HepG2 (cell line): ENCODE data around the gene WNT16. TPM values are rescaled to one million over a fixed set of nuclear protein-coding genes. Genes with fewer than 3 reads are reported as not detected.

Source experiments
- ATAC-seq: fragments of 200-7000 bp; cut with Tn5 transposase; 3 replicates; pipeline ENCODE4 v1.9.1; 2020; ENCODE audit warnings: mild to moderate bottlenecking, moderate library complexity
- BruUV-seq: library from RNA; stranded (reverse); fragments of 400-500 nt; replicated peaks from 2 replicates; lab custom pipeline; 2021; lab: Mats Ljungman, UMichigan
- CTCF ChIA-PET: fragments of 300-600 bp; formaldehyde crosslinking; extraction: SDS; loops from one replicate; lab custom pipeline; 2021; ENCODE audit warnings: low total read pairs, inconsistent platforms, low intra/inter-chr PET ratio; lab: Yijun Ruan, JAX
- POLR2A ChIA-PET: fragments of 350-600 bp; sonication (Branson Sonifier 250); formaldehyde crosslinking; loops from one replicate; lab custom pipeline; 2020; ENCODE audit warnings: antibody characterized with exemption, inconsistent platforms; lab: Yijun Ruan, JAX
- DNase-seq: peaks from one replicate; pipeline ENCODE4 v3.0.0-alpha.2; 2015; ENCODE audit warnings: low spot score
- FAIRE-seq: peaks from 3 replicates; lab custom pipeline; 2011; peaks lifted over from hg19 to GRCh38; lab: Jason Lieb, UNC
- H2AFZ ChIP-seq: one replicate; pipeline ENCODE4 v1.6.1; 2011; ENCODE audit warnings: low read length, inconsistent platforms
- H3K27ac ChIP-seq: fragments of 300-600 bp; 3 replicates; pipeline ENCODE4 v1.8.0; 2011; ENCODE audit warnings: mixed run types, mild to moderate bottlenecking, mixed read lengths, low read length, inconsistent platforms; ENCODE audit not compliant: insufficient read depth; ENCODE audit errors: extremely low read length
- H3K27me3 ChIP-seq, 2 experiments: fragments of 200-600 bp in 1 of 2; 2 replicates in 1 of 2; 3 replicates in 1 of 2; pipeline versions ENCODE4 v1.6.0 to v1.8.0; 2011; ENCODE audit warnings: low read length in 2 of 2, mild to moderate bottlenecking in 2 of 2, moderate library complexity in 2 of 2, inconsistent platforms in 1 of 2; ENCODE audit not compliant: insufficient read depth in 2 of 2, control insufficient read depth in 1 of 2
- H3K36me3 ChIP-seq, 2 experiments: fragments of 200-600 bp in 1 of 2; replicated peaks in 1 of 2; 2 replicates in 1 of 2; 3 replicates in 1 of 2; pipeline versions ENCODE4 v1.5.1 to v1.8.0; 2011; ENCODE audit warnings: low read length in 2 of 2, inconsistent platforms in 1 of 2; ENCODE audit not compliant: insufficient read depth in 2 of 2, control insufficient read depth in 1 of 2
- H3K4me1 ChIP-seq: 2 replicates; pipeline ENCODE4 v1.5.1; 2012; ENCODE audit warnings: low read length, inconsistent platforms; ENCODE audit not compliant: insufficient read depth
- H3K4me2 ChIP-seq: 2 replicates; pipeline ENCODE4 v1.6.0; 2011; ENCODE audit warnings: low read depth, low read length, inconsistent platforms
- H3K4me3 ChIP-seq, 3 experiments: fragments of 200-600 bp in 1 of 3; sonication (generic), shearing (Covaris generic) in 1 of 3; replicated peaks in 1 of 3; 2 replicates each; pipeline ENCODE4 v1.5.1; 2011 to 2016; ENCODE audit warnings: low read length in 3 of 3, inconsistent platforms in 2 of 3, low read depth in 2 of 3, mild to moderate bottlenecking in 2 of 3, control low read depth in 1 of 3, mixed read lengths in 1 of 3; ENCODE audit not compliant: insufficient read depth in 1 of 3
- H3K79me2 ChIP-seq: one replicate; pipeline ENCODE4 v1.6.1; 2011; ENCODE audit warnings: low read length, inconsistent platforms; ENCODE audit not compliant: insufficient read depth
- H3K9ac ChIP-seq: 2 replicates; pipeline ENCODE4 v1.6.0; 2011; ENCODE audit warnings: mild to moderate bottlenecking, low read depth, low read length, inconsistent platforms; ENCODE audit not compliant: insufficient read depth
- H3K9me3 ChIP-seq: 2 replicates; pipeline ENCODE4 v1.5.1; 2012; ENCODE audit warnings: mild to moderate bottlenecking, low read length
- H4K20me1 ChIP-seq: 2 replicates; pipeline ENCODE4 v1.6.0; 2011; ENCODE audit warnings: inconsistent platforms, mild to moderate bottlenecking, low read length, moderate library complexity; ENCODE audit not compliant: insufficient read depth
- CEBPB ChIP-seq: IDR thresholded peaks from 2 replicates; pipeline ENCODE4 v1.6.1; 2011; ENCODE audit warnings: low read depth, low read length, improper control_type of control experiment, borderline replicate concordance
- EED ChIP-seq: sonication (generic); formaldehyde crosslinking; IDR thresholded peaks from 2 replicates; pipeline ENCODE4 v1.5.0; 2020; ENCODE audit warnings: mild to moderate bottlenecking, missing genetic modification reagents
- KLF13 ChIP-seq: sonication (generic); formaldehyde crosslinking; IDR thresholded peaks from 2 replicates; pipeline ENCODE4 v1.4.0; 2020; ENCODE audit warnings: mild to moderate bottlenecking, missing genetic modification reagents
- MEF2D ChIP-seq: sonication (generic); formaldehyde crosslinking; IDR thresholded peaks from 2 replicates; pipeline ENCODE4 v1.5.1; 2020; ENCODE audit warnings: mild to moderate bottlenecking, missing genetic modification reagents
- NFKB2 ChIP-seq: sonication (generic); formaldehyde crosslinking; IDR thresholded peaks from 2 replicates; pipeline ENCODE4 v1.4.0; 2020; ENCODE audit warnings: missing genetic modification reagents, borderline replicate concordance
- RFX1 ChIP-seq: fragments of 450-650 bp; IDR thresholded peaks from 2 replicates; pipeline ENCODE4 v1.6.1; 2017
- ZFY ChIP-seq: sonication (generic); formaldehyde crosslinking; IDR thresholded peaks from 2 replicates; pipeline ENCODE4 v1.4.0; 2020; ENCODE audit warnings: missing genetic modification reagents
- ZNF230 ChIP-seq: sonication (generic); formaldehyde crosslinking; IDR thresholded peaks from 2 replicates; pipeline ENCODE4 v1.4.0; 2020; ENCODE audit warnings: mild to moderate bottlenecking, missing genetic modification reagents
- ZNF33A ChIP-seq: sonication (generic); formaldehyde crosslinking; IDR thresholded peaks from 2 replicates; pipeline ENCODE4 v1.5.1; 2020; ENCODE audit warnings: missing genetic modification reagents, mild to moderate bottlenecking, moderate library complexity, borderline replicate concordance
- ZNF343 ChIP-seq: sonication (generic); formaldehyde crosslinking; IDR thresholded peaks from 2 replicates; pipeline ENCODE4 v1.4.0; 2020; ENCODE audit warnings: mild to moderate bottlenecking, missing genetic modification reagents
- ZNF430 ChIP-seq: sonication (generic); formaldehyde crosslinking; IDR thresholded peaks from 2 replicates; pipeline ENCODE4 v1.9.0; 2021; ENCODE audit warnings: mild to moderate bottlenecking, missing genetic modification reagents
- WGBS: methylation state at CpG from one replicate; pipeline ENCODE4 v1.1.6; 2017; ENCODE audit warnings: low lambda C conversion rate; 5-methylcytosine and 5-hydroxymethylcytosine counted together
- in situ Hi-C: cut with HindIII; loops from 2 replicates; pipeline ENCODE4 v1.10.0; 2017; ENCODE audit warnings: low pct_unique_long_range_greater_than_20kb; ENCODE audit not compliant: extremely low pct_ligation_motif_present
- intact Hi-C: fragments of 100-400 bp; cut with micrococcal nuclease; formaldehyde crosslinking; loops from one replicate; pipeline ENCODE4 v1.10.0; 2022; ENCODE audit not compliant: unreplicated experiment
- polyA plus RNA-seq, 8 experiments: library from polyadenylated mRNA; depleted of rRNA in 3 of 8; stranded (reverse) in 7 of 8; unstranded in 1 of 8; fragments of >200 nt; fragmentation: Illumina TruSeq in 4 of 8; extraction: Trizol in 4 of 8; gene quantifications; 2 replicates each; pipeline versions ENCODE4 v1.2.1 to v1.2.3, GENCODE V29; 2011 to 2016; ENCODE audit warnings: low read depth in 4 of 8, missing spikeins in 1 of 8, mixed read lengths in 1 of 8; ENCODE audit not compliant: insufficient read depth in 1 of 8
- total RNA-seq, 5 experiments: library from RNA; depleted of rRNA; stranded (reverse); fragments of >200 nt; fragmentation: Illumina TruSeq; extraction: Trizol; gene quantifications; 2 replicates each; pipeline ENCODE4 v1.2.3, GENCODE V29; 2016; ENCODE audit warnings: low read depth in 1 of 5
- TF ChIP-seq, protein P1 (sequence below): sonication (generic); formaldehyde crosslinking; IDR thresholded peaks from 2 replicates; pipeline ENCODE4 v1.5.1; 2020; ENCODE audit warnings: mild to moderate bottlenecking, missing genetic modification reagents, moderate library complexity
- TF ChIP-seq, protein P2 (sequence below): sonication (generic); formaldehyde crosslinking; IDR thresholded peaks from 2 replicates; pipeline ENCODE4 v1.8.0; 2022; ENCODE audit warnings: missing genetic modification reagents, mild to moderate bottlenecking, inconsistent platforms, borderline replicate concordance

WNT16 gene
- total and polyA plus RNA-seq, 2 of the 13 experiments (the other 11 are each of a cell fraction or from before 2014, with no cell fraction given), result not detected

DNA sequence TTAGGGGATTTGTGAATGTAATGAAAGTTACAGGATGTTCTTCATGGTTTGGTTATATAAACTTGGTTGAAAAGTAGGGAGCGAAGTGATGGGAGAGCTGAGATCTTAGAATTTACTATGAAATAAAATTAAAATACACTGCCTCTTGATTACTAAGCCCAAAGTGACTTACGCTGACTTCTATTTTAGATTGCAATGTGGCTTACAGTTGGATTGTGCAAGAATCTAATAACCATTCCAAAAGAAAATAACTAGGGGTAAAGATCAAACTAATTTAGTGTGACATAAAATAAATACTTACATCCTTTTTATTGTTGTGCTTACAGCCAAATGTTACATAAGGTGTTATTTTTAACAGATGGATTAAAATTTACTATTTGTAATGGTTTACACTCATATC is 15.3 kb downstream of the WNT16 start:
- H3K9me3 ChIP-seq, result no peaks in the 10 kb centered on the region
- H3K27ac ChIP-seq, result no peak overlapping the region
- H3K4me2 ChIP-seq, result no peak overlapping the region
- intact Hi-C loops, result no loop called here
- no peaks in the 10 kb centered on the region; a peak in 1 of 5 replicates for H3K36me3 ChIP-seq
- no peak overlapping the region for H3K9ac ChIP-seq
- no peak overlapping the region for H3K4me3 ChIP-seq
- H2AFZ ChIP-seq, result no peak overlapping the region
- BruUV-seq, result no TSS peak
- in situ Hi-C loops, result no loop called here
- FAIRE-seq (no peak), ATAC-seq (no peak), DNase-seq (no peak)
- TF ChIP-seq, protein P1, sequence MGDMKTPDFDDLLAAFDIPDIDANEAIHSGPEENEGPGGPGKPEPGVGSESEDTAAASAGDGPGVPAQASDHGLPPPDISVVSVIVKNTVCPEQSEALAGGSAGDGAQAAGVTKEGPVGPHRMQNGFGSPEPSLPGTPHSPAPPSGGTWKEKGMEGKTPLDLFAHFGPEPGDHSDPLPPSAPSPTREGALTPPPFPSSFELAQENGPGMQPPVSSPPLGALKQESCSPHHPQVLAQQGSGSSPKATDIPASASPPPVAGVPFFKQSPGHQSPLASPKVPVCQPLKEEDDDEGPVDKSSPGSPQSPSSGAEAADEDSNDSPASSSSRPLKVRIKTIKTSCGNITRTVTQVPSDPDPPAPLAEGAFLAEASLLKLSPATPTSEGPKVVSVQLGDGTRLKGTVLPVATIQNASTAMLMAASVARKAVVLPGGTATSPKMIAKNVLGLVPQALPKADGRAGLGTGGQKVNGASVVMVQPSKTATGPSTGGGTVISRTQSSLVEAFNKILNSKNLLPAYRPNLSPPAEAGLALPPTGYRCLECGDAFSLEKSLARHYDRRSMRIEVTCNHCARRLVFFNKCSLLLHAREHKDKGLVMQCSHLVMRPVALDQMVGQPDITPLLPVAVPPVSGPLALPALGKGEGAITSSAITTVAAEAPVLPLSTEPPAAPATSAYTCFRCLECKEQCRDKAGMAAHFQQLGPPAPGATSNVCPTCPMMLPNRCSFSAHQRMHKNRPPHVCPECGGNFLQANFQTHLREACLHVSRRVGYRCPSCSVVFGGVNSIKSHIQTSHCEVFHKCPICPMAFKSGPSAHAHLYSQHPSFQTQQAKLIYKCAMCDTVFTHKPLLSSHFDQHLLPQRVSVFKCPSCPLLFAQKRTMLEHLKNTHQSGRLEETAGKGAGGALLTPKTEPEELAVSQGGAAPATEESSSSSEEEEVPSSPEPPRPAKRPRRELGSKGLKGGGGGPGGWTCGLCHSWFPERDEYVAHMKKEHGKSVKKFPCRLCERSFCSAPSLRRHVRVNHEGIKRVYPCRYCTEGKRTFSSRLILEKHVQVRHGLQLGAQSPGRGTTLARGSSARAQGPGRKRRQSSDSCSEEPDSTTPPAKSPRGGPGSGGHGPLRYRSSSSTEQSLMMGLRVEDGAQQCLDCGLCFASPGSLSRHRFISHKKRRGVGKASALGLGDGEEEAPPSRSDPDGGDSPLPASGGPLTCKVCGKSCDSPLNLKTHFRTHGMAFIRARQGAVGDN (CRISPR knock-in tag), result no peak
- TF ChIP-seq MEF2D (CRISPR knock-in tag) (no peak), CEBPB (0 out of 2 replicates have a peak, but pooled peaks have one; percentile 14)
- CTCF ChIA-PET, result no interaction called here
- H4K20me1 ChIP-seq, result no peaks in the 10 kb centered on the region
- H3K27me3 ChIP-seq, result no peaks in the 10 kb centered on the region
- H3K4me1 ChIP-seq, result no peaks in the 10 kb centered on the region
- no peaks in the 10 kb centered on the region for H3K79me2 ChIP-seq
- POLR2A ChIA-PET, result no interaction called here
- 100% methylated on average over 2 of the region's 2 CpGs for WGBS

DNA sequence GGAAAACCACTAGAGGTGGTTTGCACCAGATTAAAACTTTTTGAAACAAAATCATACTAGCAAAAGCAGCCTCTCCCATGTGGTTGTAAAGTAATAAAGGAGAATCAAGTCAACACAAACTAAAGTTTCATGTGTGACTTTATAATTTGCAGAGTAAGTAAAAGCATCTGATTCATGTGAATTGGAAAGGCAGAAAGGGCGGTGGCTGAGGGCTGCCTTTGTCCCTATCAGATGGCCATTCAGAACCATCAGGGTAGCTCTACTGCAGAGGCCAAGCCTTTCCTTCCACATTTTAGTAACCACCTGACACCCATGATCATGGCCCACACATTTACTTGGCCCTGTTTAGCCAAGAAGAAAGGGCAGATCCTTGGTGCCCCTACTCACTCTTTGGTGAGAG is 15.7 kb downstream of the WNT16 start:
- no peak for DNase-seq
- POLR2A ChIA-PET, result no interaction called here
- Histone ChIP-seq H4K20me1 (no peaks in the 10 kb centered on the region), H3K4me2 (no peak overlapping the region), H2AFZ (no peak overlapping the region), H3K4me3 (no peak overlapping the region), H3K9me3 (no peaks in the 10 kb centered on the region), H3K79me2 (no peaks in the 10 kb centered on the region), H3K27ac (no peak overlapping the region), H3K9ac (no peak overlapping the region), H3K36me3 (no peaks in the 10 kb centered on the region; a peak in 1 of 5 replicates), H3K4me1 (no peaks in the 10 kb centered on the region), H3K27me3 (no peaks in the 10 kb centered on the region)
- FAIRE-seq, result no peak
- CTCF ChIA-PET, result no interaction called here
- intact Hi-C loops, result no loop called here
- in situ Hi-C loops, result no loop called here
- no peak; the same call in 2 of the 3 replicates for ATAC-seq
- BruUV-seq, result no TSS peak
- WGBS, result 100% methylated on average over 1 of the region's 1 CpG
- TF ChIP-seq RFX1 (no peak), ZFY (CRISPR knock-in tag) (no peak), NFKB2 (CRISPR knock-in tag) (no peak), KLF13 (CRISPR knock-in tag) (no peak), EED (no peak), ZNF343 (no peak), ZNF33A (no peak), ZNF230 (CRISPR knock-in tag) (no peak), ZNF430 (CRISPR knock-in tag) (no peak)
- TF ChIP-seq, protein P2, sequence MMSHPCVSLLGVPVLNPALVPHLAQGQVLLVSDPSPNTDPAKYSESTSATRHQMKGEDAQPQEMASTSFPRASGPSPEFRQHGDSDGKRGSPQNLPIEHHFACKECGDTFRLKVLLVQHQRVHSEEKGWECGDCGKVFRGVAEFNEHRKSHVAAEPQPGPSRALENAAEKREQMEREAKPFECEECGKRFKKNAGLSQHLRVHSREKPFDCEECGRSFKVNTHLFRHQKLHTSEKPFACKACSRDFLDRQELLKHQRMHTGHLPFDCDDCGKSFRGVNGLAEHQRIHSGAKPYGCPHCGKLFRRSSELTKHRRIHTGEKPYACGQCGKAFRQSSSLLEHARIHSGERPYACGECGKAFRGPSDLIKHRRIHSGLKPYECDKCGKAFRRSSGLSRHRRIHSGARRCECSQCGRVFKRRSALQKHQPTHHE (CRISPR knock-in tag), result no peak
